HG02610 (cell line): ENCODE data around the gene SH3GLB1.

ENCODE experiments used
- ATAC-seq: cut with Tn5 transposase; IDR thresholded peaks from one replicate; pipeline ENCODE4 v1.9.1; 2021; ENCODE audit warnings: mild to moderate bottlenecking, moderate library complexity; ENCODE audit not compliant: unreplicated experiment

SH3GLB1 gene

DNA sequence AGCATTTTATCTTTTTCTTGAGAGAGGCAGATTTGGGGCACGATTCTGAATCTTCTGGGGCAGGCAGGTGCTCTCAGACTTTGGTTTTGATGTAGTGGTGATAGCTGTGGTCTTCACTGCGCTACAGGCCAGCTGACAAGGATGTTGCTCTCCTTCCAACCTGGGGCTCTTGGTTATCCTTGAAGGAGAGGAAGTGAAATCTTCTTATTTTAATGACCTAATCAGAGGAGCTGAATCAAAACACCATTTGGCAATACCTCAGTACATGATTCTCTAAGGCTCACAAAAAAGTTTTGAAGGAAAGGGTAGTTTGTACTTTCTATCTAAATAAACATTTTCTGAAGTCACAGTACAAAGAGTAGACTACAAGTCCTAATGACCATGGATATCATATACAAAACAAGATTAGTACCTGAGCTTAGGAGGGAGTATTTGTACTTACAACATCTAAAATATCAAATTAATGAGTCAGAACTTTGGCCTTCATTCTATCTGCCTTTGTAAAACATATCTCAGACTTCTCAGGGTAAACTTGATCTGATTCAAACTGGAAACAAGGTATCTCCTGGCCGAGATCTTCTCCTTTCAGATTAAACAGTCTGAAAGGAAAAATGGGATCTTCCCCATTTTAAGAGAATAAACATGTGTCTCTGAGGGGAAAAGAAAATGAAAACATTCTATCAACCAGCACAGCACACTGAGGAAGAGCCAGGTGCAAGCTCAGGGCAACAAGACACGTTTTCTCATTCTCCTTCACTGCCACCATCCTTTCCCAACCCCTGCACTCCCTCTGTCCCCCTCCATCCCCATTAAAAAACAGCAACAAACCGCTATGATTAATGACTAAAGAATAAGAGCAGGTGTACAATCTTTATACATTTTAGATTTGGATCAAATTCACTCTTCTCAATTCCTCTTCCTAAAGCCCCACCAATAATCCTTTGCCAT lies 69.2 kb downstream of the SH3GLB1 start:
- ATAC-seq = no peak

DNA sequence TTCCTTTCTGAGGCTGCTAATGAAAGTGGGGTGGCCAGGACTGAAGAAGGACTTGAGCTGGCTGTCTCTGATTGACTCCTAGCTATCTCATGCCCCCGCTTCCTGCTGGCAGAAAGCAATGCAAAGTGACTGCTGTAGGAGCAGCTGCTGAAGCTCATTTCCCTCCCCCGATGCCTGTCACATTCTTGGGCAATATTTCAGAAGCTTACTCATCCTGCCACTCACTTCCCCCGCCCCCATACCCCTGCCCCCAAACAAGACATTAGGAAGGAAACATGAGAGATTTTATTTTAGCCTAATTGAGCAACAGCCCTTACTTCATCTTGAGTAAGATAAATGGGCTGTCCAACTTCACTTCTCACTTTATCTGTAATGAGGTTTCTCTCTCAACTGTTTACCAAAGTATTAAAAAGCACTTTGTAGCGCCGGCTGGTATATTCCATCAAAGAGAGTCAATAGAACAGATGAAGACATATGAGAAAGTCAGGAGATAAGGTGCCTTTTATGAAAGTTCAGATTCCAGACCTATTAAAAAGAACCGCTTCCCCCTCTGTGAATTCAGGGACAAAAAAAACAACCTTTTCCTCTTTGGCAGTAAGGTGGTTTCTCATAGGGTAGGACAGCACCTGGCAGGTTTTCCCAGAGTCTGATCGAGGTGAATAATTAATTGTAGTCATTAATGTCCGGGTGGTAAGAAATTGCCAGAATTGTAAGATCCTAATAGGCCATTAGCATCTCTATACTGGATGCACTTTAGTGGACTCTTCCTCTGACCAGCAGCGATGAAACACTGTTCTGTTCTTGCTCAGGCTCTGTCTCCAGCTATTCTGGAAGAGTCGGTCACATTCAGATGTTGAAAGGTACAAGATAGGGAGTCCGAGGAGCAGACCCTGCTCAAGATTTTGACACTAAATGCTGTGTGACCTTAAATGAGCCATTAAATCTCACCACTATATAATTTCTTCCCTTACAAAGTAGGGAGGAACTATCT lies 70.2 kb downstream of the SH3GLB1 start:
- peak; percentile 96 for ATAC-seq

DNA sequence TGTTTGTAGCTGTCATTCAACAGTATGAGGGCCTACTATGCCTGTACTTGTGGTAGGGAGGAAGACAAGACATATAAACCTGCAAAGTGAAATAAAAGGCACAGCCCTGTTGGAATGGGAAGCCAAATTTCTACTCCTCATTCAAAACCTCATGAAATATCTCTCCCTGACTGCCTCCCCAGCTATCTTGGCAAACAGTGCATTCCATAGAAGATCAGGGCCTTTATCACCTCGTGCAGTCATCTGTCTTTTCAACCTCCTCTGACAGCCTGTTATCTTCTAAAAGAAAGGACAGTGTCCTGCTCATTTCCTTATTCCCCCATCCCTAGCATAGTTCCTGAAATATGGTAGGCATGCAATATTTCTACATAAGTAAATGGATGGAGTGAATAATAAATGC lies 71.0 kb downstream of the SH3GLB1 start:
- no peak for ATAC-seq

DNA sequence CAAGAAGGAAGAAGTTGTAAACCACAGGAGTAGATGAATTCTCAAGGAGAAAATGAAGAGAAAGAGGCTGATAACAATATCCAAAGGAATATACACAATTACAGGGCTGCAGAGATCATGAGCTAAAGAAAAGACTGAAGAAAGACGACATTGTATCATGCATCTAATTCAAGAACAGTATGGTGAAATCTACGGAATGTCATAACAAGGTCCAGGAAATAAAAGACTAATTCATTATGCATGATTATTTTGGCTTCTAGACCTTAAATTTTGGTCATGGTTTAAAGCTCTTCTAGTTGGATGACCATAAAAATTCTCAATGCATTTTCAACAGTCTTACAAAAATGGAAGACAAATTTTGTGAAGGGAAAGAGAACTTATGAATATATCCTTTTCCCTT lies 71.7 kb downstream of the SH3GLB1 start:
- no peak for ATAC-seq

DNA sequence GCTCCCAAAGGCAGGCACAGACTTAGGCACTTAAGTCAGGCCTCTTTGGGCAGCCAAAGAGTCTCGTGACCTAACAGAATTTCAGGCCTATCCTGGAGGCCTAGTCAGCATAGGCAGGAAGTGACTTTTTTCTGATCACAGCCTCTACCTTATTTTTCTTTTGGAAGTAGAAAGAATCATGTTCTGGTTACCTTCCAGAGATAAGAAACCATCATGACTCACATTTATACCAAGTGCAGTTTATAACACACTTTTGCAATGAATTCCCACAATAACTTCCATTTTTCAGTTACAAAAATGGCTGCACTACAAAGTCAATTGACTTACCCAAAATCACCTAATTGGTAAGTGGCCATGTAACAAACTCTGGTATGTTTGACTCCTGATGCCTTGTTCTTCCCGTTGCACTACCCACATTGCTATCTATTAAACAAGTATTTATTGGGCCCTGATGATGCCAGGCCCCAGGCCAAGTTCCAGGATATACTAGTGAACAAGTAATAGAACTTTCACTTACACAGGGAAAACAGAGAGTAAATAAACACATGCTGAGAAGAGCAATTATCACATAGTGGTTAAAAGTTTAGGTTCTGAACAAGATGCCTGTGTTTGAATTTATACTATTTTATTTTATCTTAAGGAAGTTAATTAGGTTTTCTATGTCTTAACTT lies 74.3 kb downstream of the SH3GLB1 start:
- no peak for ATAC-seq

DNA sequence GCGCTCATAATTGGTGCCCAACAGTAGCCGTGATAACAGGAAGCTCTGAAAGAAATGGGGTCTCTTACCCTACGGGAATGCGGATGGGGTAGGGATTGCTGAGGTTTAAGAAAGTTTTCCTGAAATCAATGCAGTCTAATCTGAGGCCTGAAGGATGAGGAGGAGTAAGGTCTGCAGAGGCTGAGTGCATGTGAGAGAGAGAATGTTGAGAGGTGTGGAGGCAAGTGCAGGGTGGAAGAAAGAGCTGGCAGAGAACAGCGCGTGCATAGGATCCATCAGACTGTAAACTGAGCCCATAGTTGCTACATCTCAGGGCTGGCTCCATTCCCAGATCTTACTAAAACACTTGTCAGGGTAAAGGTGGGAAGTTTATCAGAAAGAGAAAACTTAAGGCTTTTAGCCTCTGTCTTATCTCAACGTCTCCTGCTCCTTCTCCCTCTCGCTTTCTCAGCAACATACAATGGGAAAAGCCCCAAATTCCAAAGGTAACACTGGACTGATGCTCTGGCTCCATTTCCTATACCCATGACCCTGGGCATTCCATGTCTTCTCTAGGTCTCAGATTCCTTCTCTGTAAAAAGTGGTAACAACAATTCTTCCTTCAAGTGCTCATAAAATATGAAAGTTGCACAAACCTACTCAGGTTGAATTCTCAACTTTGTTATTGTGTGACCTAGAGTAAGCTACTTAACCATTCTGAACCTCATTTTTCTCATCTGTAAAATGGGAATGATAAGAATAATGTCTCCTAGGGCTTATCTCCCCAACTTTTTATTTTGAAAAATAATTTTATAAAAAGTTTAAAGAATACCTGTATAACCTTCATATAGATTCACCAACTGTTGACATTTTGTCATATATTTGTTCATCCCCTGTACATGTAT lies 75.2 kb downstream of the SH3GLB1 start:
- ATAC-seq = no peak

DNA sequence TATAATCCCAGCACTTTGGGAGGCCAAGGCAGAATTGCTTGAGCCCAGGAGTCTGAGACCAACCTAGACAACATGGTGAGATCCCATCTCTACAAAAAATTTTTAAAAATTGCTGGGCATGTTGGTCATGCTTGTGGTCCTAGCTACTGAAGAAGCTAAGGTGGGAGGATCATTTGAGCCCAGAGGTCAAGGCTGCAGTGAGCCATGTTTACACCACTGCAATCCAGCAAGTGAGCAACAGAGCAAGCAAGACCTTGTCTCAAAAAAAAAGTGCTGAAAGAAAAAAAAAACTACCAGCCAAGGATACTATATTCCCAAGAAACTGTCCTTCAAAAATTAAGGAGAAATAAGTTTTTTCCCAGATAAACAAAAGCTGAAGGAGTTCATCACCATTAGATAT lies 78.1 kb downstream of the SH3GLB1 start:
- no peak for ATAC-seq

GRCh38 chr1:86787621-86788020 lies 83.2 kb downstream of the SH3GLB1 start:
- ATAC-seq = no peak

DNA sequence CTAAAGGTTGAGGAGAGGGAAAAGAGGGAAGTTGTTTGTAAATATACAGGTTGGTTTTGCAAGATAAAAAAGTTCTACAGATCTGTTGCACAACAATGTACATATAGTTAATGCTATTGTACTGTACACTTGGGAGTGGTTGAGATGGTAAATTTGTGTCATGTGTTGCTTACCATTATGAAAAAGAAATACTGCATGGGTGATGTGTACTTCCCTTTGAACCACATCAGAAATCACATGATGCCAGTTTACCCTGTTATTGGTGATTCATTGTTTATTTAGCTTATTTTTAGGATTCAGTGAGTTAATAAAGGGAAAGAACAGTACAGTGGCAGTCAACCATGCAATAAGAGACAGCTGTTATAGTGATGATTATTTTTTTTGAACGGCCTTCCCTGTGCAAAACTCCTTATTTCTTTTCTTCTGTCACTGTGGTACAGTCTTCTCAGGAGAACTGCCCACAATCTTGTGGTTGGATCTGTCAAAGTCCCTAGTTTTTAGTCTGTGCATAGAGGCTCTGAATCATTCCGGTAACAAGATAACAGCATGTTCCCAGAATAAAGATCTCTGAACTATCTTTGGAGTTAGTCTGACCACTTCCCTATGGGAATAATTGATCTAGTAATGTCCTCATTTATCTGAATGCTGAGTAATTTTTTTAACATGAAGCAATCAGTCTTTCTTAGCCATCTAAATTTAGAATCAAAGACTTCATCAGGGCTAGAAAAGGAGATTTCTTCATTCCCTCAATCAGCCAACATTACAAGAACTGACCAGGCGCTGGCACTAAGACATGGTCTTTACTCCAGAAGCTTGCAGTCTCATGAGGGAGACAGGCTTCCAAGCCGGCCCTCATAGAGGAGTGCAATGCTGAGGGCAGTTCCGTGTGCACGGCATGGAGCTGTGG lies 84.2 kb downstream of the SH3GLB1 start:
- no peak for ATAC-seq

GRCh38 chr1:86795316-86795715 lies 90.9 kb downstream of the SH3GLB1 start:
- ATAC-seq = no peak
